GM20000 (cell line): ENCODE results near the gene POLR2M.

Experiments
- DNase-seq: peaks from one replicate; pipeline ENCODE4 v3.0.0; 2012; ENCODE audit warnings: low spot score
- TF ChIP-seq, protein P1 (sequence below): IDR thresholded peaks from 2 replicates; pipeline ENCODE4 v1.5.1; 2012; ENCODE audit warnings: mild to moderate bottlenecking, control low read depth; ENCODE audit errors: extremely low read depth, missing control alignments

POLR2M gene

DNA sequence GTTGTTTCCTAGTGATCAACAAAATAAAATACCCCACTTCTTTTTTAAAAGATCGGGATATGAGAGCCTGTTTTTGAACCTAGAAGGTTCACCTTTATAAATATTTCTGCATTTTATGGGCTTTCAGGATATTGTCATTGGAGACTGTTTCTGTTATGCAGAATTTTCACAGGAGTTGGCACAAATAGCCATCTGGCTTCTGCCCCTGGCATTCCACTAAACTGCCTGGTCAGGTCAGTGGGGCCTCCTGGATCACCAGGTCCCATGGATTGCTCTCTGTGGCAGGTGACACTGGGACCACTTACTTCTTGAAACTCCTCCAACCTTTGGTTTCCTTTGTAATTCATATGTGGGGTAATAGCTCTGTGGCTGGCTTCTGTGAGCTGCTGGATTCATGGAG lies 25.5 kb upstream of the POLR2M start:
- no peak for DNase-seq
- TF ChIP-seq, protein P1, sequence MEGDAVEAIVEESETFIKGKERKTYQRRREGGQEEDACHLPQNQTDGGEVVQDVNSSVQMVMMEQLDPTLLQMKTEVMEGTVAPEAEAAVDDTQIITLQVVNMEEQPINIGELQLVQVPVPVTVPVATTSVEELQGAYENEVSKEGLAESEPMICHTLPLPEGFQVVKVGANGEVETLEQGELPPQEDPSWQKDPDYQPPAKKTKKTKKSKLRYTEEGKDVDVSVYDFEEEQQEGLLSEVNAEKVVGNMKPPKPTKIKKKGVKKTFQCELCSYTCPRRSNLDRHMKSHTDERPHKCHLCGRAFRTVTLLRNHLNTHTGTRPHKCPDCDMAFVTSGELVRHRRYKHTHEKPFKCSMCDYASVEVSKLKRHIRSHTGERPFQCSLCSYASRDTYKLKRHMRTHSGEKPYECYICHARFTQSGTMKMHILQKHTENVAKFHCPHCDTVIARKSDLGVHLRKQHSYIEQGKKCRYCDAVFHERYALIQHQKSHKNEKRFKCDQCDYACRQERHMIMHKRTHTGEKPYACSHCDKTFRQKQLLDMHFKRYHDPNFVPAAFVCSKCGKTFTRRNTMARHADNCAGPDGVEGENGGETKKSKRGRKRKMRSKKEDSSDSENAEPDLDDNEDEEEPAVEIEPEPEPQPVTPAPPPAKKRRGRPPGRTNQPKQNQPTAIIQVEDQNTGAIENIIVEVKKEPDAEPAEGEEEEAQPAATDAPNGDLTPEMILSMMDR: no peak

DNA sequence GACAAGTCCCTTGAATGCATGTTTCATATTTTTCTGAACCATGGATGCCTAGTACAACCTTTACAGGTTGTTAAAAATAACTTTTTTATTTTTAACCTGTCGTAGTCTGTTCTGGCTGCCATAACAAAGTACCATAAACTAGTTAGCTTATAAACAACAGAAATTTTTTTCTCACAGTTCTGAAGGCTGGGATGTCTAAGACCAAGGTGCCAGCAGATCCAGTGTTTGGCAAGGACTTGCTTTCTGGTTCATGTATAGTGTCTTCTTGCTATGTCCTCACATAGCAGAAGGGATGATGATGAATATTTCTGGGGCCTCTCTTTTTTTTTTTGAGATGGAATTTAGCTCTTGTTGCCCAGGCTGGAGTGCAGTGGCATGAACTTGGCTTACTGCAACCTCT lies 23.0 kb upstream of the POLR2M start:
- DNase-seq: no peak
- TF ChIP-seq, protein P1: no peak

DNA sequence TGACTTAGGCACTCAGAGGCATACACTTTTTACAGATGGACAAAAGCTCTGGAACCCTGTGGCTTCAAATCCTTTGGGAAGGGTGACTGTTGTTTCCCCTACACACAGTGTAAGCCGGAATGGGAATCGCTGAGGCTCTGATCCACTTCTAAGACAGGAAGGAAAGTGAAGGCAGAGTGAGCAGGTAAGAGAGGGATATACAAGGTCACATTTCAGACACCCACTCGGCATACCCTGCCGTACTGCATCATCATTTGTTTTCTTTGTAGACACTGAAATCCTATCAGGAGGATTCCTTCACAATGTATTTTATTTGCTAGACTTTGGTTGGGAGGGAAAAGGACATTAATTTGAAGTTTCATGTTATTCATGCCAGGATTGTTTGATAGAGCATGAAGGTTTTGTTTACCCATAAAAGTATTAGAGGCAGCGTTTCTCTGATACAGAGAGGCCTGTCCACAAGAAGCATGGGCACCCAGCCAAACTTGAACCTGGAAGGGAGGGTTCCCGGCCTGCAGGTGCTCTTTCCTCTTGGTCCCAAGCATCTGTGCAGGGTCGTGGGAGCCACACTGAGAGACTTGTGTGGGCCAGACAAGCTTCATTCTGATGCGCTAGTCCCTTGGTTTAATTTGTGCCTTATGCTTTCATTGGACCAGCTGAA lies 21.9 kb upstream of the POLR2M start:
- no peak for DNase-seq
- TF ChIP-seq, protein P1: no peak

DNA sequence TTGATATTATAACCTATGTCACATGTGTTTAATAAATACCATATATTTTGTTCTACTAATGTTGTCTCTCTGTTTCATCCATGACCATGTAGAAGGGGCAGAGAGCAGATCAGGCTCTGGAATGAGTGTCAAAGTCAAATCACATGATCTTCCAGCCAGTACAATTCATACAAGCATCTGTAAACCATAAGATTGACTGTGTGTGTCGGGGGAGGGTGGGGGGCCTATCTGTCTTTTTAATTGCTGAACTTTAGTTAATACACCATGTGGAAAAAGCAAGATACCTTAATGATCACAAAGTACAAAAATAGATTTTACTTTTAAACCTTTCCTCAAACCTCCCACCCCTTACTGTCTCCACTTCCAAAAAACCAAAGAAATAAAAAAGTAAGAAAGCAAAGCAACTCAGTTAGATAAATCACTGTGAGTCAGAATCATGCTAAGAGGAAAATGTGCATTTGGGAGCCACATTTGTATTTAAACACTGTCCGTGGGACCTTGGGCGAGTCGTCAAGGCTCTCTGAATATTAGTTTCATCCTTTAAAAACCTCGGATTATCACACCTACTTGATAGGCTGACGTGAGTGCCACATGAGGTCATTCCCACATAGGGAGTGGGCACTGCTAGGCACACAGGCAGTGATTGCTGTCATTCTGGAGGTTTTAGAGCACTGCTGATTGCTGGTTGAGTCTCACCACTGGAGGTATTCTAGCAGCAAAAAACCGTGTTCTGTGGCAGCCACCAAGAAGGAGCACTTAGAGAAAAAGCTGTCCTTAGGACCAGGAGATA lies 21.0 kb upstream of the POLR2M start:
- TF ChIP-seq, protein P1: no peak
- no peak for DNase-seq

DNA sequence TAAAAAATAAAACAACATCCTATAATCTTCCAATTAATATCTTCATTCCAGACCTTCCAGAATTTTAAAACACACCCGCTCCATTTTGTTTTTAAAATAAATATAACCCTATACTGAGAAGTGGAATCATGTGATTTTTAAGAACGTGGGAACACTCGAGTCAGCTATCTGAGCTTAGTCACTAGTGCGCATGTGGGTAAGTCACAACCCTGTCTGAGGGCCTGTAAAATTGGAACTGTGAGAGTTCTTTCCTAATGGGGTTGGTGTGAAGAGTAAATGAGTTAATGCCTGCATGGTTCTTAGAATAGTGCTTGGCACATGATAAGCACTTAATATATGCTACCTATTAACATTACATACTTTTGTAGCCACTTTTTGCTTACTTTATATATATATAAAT lies 19.9 kb upstream of the POLR2M start:
- DNase-seq: no peak
- TF ChIP-seq, protein P1: no peak

DNA sequence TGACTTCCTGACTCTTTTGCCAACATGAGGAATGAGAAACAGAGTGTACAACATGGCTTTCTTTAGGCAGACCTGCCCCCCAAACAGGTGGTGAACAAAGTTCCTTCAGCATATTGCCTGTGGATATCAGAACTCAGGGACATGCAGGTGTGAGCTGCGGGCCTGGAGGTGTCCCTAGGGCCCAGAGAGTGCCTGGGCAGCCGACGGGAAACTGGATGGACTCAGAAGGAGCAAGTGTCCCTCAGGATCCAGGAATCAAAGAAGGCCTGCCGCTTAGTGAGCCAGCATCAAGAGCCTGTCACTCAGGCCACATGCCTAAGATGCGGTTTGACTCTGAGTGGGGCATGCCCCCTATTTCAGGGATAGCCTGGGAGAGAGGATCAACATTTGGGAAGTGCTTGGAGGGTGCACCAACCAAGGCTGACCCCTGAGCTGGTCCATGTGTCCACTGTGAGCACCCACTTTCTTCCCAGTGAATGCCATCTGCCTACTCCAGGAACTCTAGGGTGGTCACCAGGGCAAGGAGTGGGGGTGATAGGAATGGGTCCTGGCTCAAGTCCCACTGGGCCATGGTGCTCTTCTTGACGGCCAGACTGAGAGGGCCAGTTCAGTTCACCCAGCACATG lies 16.1 kb upstream of the POLR2M start:
- TF ChIP-seq, protein P1: no peak
- DNase-seq: no peak

DNA sequence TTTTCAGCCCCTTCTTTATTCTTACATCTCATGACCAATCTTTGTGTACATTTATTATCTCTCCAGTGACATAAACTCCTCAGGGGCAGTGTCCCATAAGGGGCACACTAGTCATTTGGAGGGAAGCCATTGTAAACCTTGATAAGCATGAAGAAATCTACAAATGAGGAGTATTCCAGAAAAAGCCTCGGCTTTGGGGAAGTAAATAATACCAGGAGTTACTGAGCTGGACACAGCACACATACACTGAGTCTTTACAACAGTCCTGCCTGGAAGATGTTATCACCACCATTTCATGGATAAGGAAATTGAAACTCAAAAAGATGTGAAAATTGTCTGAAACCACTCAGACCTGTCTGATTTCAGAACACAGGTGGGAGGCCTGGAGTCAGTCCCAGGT lies 15.4 kb upstream of the POLR2M start:
- TF ChIP-seq, protein P1: no peak
- DNase-seq: no peak
